Cerebellar nuclear complex (tissue), 1 donor: ENCODE data around the gene TRIP12.
"Not testable (repeated sequence)": the region's sequence is repeated elsewhere in the genome, so short reads cannot be mapped to it uniquely, and the experiment has no call there.

Experiments used
- DNase-seq, 2 experiments: peaks; one replicate each; lab custom pipeline; 2025; lab: John Stamatoyannopoulos, UW

Gene TRIP12

GRCh38 chr2:229874647-229875046, 47.2 kb downstream of the TRIP12 start:
- DNase-seq: no peak

DNA sequence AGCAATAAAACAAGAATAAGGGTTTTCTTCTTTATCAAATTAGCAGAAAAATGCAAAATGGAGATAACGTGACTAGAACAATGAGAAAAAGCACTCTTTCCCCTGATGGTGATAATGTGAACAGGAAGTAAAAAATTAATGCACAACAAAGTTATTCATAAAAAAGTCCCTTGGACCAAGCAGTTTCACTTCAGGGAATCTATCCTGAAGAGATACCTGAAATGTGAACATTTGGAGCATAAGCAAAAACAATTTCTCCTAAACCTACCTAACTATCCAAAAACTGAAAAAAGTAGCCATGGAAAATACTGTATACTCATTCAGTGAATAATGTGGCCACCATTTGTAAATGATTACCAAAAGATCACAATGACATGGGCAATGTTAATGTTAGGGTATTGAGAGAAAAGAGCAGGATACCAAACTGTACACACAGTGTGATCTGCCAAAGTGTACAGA, 48.7 kb downstream of the TRIP12 start:
- DNase-seq: no peak

- DNase-seq: no peak
Observed at GRCh38 chr2:229870903-229871656, 50.7 kb downstream of the TRIP12 start.

GRCh38 chr2:229869226-229869625, 52.6 kb downstream of the TRIP12 start:
- no peak for DNase-seq

GRCh38 chr2:229868794-229869193, 53.0 kb downstream of the TRIP12 start:
- no peak for DNase-seq

- DNase-seq: no peak
Observed at GRCh38 chr2:229865033-229865432, 56.8 kb downstream of the TRIP12 start.

DNA sequence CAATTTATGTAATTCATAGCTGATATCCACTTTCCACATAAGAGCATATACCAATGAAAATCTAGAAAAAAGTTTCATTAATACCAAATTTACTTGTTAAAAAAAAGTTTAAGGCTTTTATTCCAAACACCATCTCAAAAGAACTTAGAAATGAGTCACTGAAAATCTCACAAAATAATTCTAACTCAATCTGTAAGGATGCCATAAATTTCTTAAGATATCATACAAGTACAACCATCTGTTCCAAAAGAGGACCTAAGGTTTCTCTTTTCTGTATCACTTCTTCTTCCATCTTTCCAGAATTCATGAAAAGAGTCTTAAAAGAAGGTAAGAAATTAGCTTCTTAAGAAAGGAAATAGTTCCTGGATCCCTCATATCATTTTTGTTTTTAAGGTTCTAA, 60.4 kb downstream of the TRIP12 start:
- no peak for DNase-seq

GRCh38 chr2:229860334-229860733, 61.5 kb downstream of the TRIP12 start:
- no peak for DNase-seq

- DNase-seq: no peak
Observed at GRCh38 chr2:229858351-229858750, 63.5 kb downstream of the TRIP12 start.

DNA sequence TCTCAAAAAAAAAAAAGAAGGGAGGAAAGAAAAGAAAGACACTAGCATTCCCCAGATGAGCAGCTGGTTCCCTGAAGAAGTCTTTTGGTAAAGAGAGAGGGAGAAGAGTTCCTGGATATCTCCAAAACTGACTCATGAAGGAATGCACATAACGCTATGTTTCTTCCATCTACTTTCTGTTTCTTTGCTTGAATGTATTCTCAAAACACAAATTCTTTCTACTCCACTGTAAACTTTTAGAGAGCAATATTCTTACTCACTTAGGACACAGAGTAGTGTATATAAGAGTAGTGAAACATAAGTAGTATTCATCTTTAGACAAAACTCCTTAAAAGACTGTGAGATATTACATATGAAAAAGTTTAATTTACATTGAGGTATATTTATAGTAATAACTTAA, 64.2 kb downstream of the TRIP12 start:
- no peak for DNase-seq

- DNase-seq: no peak
Observed at GRCh38 chr2:229856413-229856812, 65.4 kb downstream of the TRIP12 start.

DNA sequence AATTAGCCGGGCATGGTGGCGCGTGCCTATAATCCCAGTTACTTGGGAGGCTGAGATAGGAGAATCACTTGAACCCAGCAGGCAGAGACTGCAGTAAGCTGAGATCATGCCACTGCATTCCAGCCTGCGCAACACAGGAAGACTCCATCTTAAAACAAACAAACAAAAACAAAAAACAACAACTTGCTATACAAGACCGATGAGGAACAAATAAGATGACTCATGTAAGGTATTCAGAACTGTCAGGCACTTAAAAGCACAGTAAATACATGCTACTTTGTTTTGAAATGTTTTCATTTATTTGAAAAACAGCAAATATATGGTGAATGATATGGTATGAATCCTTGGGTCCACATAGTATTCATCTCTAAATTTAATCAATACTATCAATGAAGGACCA, 66.7 kb downstream of the TRIP12 start:
- DNase-seq: no peak

DNA sequence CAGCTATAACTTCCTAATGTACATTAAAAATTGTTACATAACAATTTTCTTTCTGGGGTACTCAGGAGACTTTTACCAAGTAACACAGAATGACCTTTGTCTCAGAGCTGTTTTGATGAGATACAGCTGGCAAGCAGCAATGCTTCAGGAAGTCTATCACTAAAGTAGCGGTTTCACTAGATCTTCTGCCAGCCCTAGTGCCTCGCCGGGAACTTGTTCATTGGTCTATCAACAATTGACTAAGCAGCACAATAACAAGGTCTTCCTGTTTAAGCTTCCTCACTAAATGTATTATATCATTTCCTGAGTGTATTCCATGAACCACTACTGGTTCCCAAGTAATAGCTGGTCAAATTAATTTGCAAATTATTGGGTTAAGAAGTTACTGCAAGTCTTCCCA, 69.2 kb downstream of the TRIP12 start:
- DNase-seq: no peak

- DNase-seq: no peak
Observed at GRCh38 chr2:229851870-229852269, 69.9 kb downstream of the TRIP12 start.

- DNase-seq: not testable (repeated sequence)
Observed at GRCh38 chr2:229850355-229851275, 71.2 kb downstream of the TRIP12 start.

- no peak for DNase-seq
Observed at GRCh38 chr2:229849073-229849472, 72.7 kb downstream of the TRIP12 start.

DNA sequence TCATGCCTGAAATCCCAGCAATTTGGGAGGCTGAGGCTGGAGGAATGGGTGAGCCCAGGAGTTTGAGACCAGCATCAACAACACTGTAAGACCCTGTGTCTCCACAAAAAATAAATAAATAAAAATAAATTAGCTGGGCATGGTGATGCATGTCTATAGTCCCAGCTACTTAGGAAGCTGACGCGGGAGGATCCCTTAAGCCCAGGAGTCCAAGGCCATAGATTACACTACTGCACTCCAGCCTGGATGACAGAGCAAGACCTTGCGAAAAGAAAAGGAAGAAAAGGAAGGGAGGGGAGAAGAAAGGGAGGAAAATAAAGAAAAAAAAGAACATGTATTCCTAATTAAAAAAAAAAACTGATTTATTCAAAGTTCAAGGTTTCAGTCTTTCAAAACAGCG, 78.2 kb downstream of the TRIP12 start:
- DNase-seq: no peak

GRCh38 chr2:229838729-229839128, 83.1 kb downstream of the TRIP12 start:
- no peak for DNase-seq

DNA sequence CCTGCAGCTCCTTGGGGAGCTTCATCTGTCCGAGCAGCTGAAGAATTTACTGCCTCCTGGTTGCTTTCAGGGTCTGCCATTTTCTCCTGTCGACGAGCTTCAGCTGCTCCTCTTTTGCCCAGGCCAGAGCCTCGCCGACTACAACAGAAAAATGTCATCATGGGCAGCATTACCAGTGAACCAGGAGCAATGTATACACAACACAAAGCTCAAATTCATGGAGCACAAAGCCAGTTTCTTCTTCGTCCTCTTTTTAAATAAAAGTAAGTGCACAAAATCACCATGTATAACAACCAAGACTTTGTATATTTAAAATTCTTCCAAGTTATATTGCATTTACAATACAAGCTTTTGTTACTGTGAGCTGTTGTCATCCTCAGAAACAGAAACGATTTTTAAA, 85.0 kb downstream of the TRIP12 start:
- no peak for DNase-seq

DNA sequence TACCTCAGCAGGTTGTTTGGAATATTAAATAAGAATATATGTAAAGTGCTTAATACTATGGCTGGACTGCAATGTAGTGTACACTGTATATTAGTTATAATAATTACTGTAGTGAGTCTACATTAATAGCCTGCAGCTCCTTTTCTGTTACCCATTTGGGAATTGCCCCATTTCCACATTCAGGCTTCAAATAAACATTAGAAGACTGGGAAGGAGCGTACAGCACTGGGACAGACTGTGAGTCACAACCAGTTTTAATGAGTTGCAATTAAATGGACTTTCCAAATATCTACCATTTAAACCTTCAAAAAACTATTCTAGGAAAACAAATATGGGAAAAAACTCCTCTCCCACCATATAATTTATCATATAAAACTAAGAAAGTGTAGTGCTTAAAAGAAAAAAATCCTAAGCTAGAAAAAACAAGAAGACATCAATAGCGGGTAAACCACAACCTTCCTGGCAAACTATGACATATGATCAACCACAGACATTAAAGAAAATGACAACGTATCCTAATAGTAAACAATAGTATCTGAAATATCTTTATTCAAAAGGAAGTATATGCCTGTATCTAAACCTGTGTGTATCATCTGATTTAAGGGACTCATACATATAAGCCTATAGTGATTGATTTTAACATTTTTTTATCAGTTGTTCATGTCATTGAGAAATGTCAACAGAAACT, 86.1 kb downstream of the TRIP12 start:
- no peak for DNase-seq

GRCh38 chr2:229834368-229834767, 87.4 kb downstream of the TRIP12 start:
- not testable (repeated sequence) for DNase-seq

- DNase-seq: no peak
Observed at GRCh38 chr2:229832510-229832898, 89.3 kb downstream of the TRIP12 start.
